ENCODE measurements around the gene KIF5B. TPM values are rescaled to one million over a fixed set of nuclear protein-coding genes. Genes with fewer than 3 reads are reported as not detected.
A peak's percentile ranks its signal among the peaks of the same experiment; 100 is the strongest.

The KIF5B gene
- total RNA-seq, 1 experiment from 2014 or later = 148 TPM

DNA sequence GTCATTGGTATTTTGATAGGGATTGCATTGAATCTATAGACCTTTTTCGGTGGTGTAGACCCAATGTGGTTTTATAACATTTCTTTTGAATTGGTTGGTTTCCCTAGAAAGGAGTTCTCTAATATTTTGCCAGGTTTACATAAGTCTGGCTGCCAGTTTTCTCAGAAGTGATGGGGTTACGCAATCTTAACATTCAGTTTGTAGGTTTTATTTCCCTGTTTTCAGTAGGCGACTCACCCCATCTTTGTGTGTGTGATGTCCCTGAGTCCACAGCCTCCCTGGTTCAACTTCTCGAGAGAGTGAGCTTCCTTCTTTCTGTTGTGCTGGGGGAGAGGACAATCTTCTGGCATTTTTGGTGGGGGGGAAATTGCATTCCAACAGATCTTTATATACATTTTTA is 9.6 kb upstream of the KIF5B start:
- TF ChIP-seq EZH2 (IDR thresholded peaks at IDR 0.05; ENCODE audit: borderline replicate concordance, low read depth, low read length, poor library complexity, severe bottlenecking) = no peak
- TF ChIP-seq, protein P1, sequence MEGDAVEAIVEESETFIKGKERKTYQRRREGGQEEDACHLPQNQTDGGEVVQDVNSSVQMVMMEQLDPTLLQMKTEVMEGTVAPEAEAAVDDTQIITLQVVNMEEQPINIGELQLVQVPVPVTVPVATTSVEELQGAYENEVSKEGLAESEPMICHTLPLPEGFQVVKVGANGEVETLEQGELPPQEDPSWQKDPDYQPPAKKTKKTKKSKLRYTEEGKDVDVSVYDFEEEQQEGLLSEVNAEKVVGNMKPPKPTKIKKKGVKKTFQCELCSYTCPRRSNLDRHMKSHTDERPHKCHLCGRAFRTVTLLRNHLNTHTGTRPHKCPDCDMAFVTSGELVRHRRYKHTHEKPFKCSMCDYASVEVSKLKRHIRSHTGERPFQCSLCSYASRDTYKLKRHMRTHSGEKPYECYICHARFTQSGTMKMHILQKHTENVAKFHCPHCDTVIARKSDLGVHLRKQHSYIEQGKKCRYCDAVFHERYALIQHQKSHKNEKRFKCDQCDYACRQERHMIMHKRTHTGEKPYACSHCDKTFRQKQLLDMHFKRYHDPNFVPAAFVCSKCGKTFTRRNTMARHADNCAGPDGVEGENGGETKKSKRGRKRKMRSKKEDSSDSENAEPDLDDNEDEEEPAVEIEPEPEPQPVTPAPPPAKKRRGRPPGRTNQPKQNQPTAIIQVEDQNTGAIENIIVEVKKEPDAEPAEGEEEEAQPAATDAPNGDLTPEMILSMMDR (conservative IDR thresholded peaks at IDR 0.05; ENCODE audit: low read depth, low read length) = no peak
- ChIA-PET POLR2A (ENCODE audit: low non-redundant PET) (no interaction called here), CTCF (no interaction called here)
- no peaks in the 10 kb centered on the region for H3K27me3 ChIP-seq (replicated peaks; ENCODE audit: insufficient read depth, low read depth, low read length, poor library complexity)
- no peaks in the 10 kb centered on the region for H3K9me3 ChIP-seq (ENCODE audit: low read depth, low read length, poor library complexity, severe bottlenecking)
- H3K27ac ChIP-seq (ENCODE audit: low read depth, low read length, poor library complexity, severe bottlenecking) = no peak overlapping the region
- no TSS peak for BruUV-seq (replicated peaks)
- intact Hi-C loops (cut with micrococcal nuclease; ENCODE audit: unreplicated experiment) = no loop called here
- H3K4me1 ChIP-seq (ENCODE audit: insufficient read depth, low read length, poor library complexity, severe bottlenecking) = no peaks in the 10 kb centered on the region
- H3K4me3 ChIP-seq (ENCODE audit: low read depth, low read length, poor library complexity, severe bottlenecking) = no peak overlapping the region
- DNase-seq (ENCODE audit: low spot score) = no peak
- H3K36me3 ChIP-seq (ENCODE audit: insufficient read depth, low read length, poor library complexity, severe bottlenecking) = no peaks in the 10 kb centered on the region

DNA sequence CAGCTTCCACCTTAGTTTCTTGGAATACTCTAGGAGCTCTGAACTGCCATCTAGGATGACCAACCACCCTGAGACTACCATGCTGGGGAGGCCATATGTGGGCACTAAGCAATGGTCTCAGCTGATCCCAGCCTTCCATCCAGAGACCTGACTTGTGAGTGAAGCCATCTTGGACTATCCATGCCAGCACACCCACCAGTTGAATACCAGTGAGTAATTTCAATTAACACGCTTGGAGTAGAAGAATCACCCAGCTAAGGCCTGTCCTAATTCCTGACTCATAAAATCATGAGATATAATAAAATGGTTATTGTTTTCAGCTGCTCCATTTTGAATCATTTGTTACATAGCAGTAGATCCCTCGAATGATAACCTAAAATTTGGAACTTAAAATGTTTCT is 5.2 kb upstream of the KIF5B start:
- Histone ChIP-seq H3K9me3 (ENCODE audit: low read depth, low read length, poor library complexity, severe bottlenecking) (no peaks in the 10 kb centered on the region), H3K4me1 (ENCODE audit: insufficient read depth, low read length, poor library complexity, severe bottlenecking) (no peaks in the 10 kb centered on the region), H3K4me3 (ENCODE audit: low read depth, low read length, poor library complexity, severe bottlenecking) (no peak overlapping the region), H3K27me3 (replicated peaks; ENCODE audit: insufficient read depth, low read depth, low read length, poor library complexity) (no peaks in the 10 kb centered on the region), H3K36me3 (ENCODE audit: insufficient read depth, low read length, poor library complexity, severe bottlenecking) (no peaks in the 10 kb centered on the region), H3K27ac (ENCODE audit: low read depth, low read length, poor library complexity, severe bottlenecking) (no peak overlapping the region)
- intact Hi-C loops (cut with micrococcal nuclease; ENCODE audit: unreplicated experiment) = no loop called here
- peak; percentile 16 for DNase-seq (ENCODE audit: low spot score)
- POLR2A ChIA-PET (ENCODE audit: low non-redundant PET) = no interaction called here
- TF ChIP-seq, protein P1 (conservative IDR thresholded peaks at IDR 0.05; ENCODE audit: low read depth, low read length) = no peak
- no peak for TF ChIP-seq EZH2 (IDR thresholded peaks at IDR 0.05; ENCODE audit: borderline replicate concordance, low read depth, low read length, poor library complexity, severe bottlenecking)
- CTCF ChIA-PET = no interaction called here
- no TSS peak for BruUV-seq (replicated peaks)

DNA sequence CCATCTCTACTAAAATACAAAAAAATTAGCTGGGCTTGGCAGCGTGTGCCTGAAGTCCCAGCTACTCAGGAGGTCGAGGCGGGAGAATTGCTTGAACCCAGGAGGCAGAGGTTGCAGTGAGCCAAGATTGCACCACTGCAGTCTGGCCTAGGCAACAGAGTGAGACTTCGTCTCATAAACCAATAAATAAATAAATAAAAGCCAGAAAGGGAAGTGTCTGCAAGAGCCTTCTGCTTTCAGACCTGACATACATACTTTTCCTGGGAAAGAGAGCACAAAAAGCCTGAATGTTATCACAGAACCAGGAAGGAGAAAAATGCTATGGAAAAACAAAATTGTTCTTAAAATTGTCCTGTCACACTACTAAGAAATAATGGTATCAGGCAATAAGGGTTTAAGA is 4.1 kb upstream of the KIF5B start:
- no peaks in the 10 kb centered on the region for H3K4me1 ChIP-seq (ENCODE audit: insufficient read depth, low read length, poor library complexity, severe bottlenecking)
- CTCF ChIA-PET = no interaction called here
- H3K4me3 ChIP-seq (ENCODE audit: low read depth, low read length, poor library complexity, severe bottlenecking) = no peak overlapping the region
- no peaks in the 10 kb centered on the region for H3K36me3 ChIP-seq (ENCODE audit: insufficient read depth, low read length, poor library complexity, severe bottlenecking)
- POLR2A ChIA-PET (ENCODE audit: low non-redundant PET) = no interaction called here
- DNase-seq (ENCODE audit: low spot score) = no peak
- TF ChIP-seq, protein P1 (conservative IDR thresholded peaks at IDR 0.05; ENCODE audit: low read depth, low read length) = no peak
- TF ChIP-seq EZH2 (IDR thresholded peaks at IDR 0.05; ENCODE audit: borderline replicate concordance, low read depth, low read length, poor library complexity, severe bottlenecking) = no peak
- BruUV-seq (replicated peaks) = no TSS peak
- no peaks in the 10 kb centered on the region for H3K27me3 ChIP-seq (replicated peaks; ENCODE audit: insufficient read depth, low read depth, low read length, poor library complexity)
- H3K27ac ChIP-seq (ENCODE audit: low read depth, low read length, poor library complexity, severe bottlenecking) = no peak overlapping the region
- no peaks in the 10 kb centered on the region for H3K9me3 ChIP-seq (ENCODE audit: low read depth, low read length, poor library complexity, severe bottlenecking)
- intact Hi-C loops (cut with micrococcal nuclease; ENCODE audit: unreplicated experiment) = no loop called here
